IMR-90 (cell line): ENCODE measurements around the gene CD151. TPM values are rescaled to one million over a fixed set of nuclear protein-coding genes. Genes with fewer than 3 reads are reported as not detected.
A peak's percentile ranks its signal among the peaks of the same experiment; 100 is the strongest.

Experiments
- ATAC-seq: fragments of 200-7000 bp; cut with Tn5 transposase; 2 replicates; pipeline ENCODE4 v1.9.1; 2020; ENCODE audit warnings: low read depth, mild to moderate bottlenecking, moderate library complexity
- BruUV-seq: library from RNA; stranded (reverse); fragments of 400-500 nt; replicated peaks from 2 replicates; lab custom pipeline; 2021; lab: Mats Ljungman, UMichigan
- CTCF ChIA-PET: fragments of 300-600 bp; formaldehyde crosslinking; extraction: SDS; loops from one replicate; lab custom pipeline; 2021; ENCODE audit warnings: antibody characterized with exemption; lab: Yijun Ruan, JAX
- POLR2A ChIA-PET: fragments of 300-600 bp; sonication (Branson Sonifier 250); formaldehyde crosslinking; loops from one replicate; lab custom pipeline; 2022; ENCODE audit warnings: antibody characterized with exemption; ENCODE audit not compliant: unreplicated experiment; lab: Charles Lee
- DNase-seq: peaks from one replicate; pipeline ENCODE4 v3.0.0; 2013
- H2AFZ ChIP-seq: replicated peaks from 2 replicates; pipeline ENCODE3; 2013; ENCODE audit warnings: low read length, mild to moderate bottlenecking; ENCODE audit not compliant: poor library complexity
- H2AK5ac ChIP-seq: 2 replicates; pipeline ENCODE4 v1.6.1; 2013; ENCODE audit warnings: low read depth, low read length, inconsistent platforms
- H2AK9ac ChIP-seq: replicated peaks from 2 replicates; pipeline ENCODE3; 2013; ENCODE audit warnings: mild to moderate bottlenecking, low read depth, low read length, moderate library complexity; ENCODE audit not compliant: poor library complexity
- H2BK120ac ChIP-seq: 2 replicates; pipeline ENCODE4 v1.6.1; 2013; ENCODE audit warnings: low read depth, low read length, inconsistent platforms
- H2BK15ac ChIP-seq: 3 replicates; pipeline ENCODE4 v1.6.1; 2013; ENCODE audit warnings: low read depth, low read length, inconsistent platforms
- H2BK20ac ChIP-seq: 2 replicates; pipeline ENCODE4 v1.6.1; 2013; ENCODE audit warnings: low read depth, mild to moderate bottlenecking, inconsistent platforms, low read length, moderate library complexity
- H2BK5ac ChIP-seq: 2 replicates; pipeline ENCODE4 v1.6.1; 2013; ENCODE audit warnings: mild to moderate bottlenecking, low read depth, low read length, inconsistent platforms; ENCODE audit not compliant: poor library complexity, severe bottlenecking
- H3K14ac ChIP-seq: replicated peaks from 2 replicates; pipeline ENCODE4 v1.6.1; 2013; ENCODE audit warnings: low read depth, low read length, inconsistent platforms
- H3K18ac ChIP-seq: 2 replicates; pipeline ENCODE4 v1.6.1; 2013; ENCODE audit warnings: low read depth, low read length, control low read depth
- H3K23ac ChIP-seq: 2 replicates; pipeline ENCODE4 v1.6.1; 2013; ENCODE audit warnings: low read depth, low read length, inconsistent platforms
- H3K27ac ChIP-seq: 2 replicates; pipeline ENCODE4 v1.5.1; 2013; ENCODE audit warnings: mild to moderate bottlenecking, control low read depth, low read length; ENCODE audit not compliant: insufficient read depth
- H3K27me3 ChIP-seq: 2 replicates; pipeline ENCODE4 v1.6.1; 2013; ENCODE audit warnings: low read length; ENCODE audit not compliant: control insufficient read depth, insufficient read depth
- H3K36me3 ChIP-seq: 2 replicates; pipeline ENCODE4 v1.6.1; 2013; ENCODE audit warnings: low read length, mixed read lengths; ENCODE audit not compliant: control insufficient read depth, insufficient read depth
- H3K4ac ChIP-seq: 2 replicates; pipeline ENCODE4 v1.6.1; 2013; ENCODE audit warnings: low read depth, low read length, inconsistent platforms
- H3K4me1 ChIP-seq: 2 replicates; pipeline ENCODE4 v1.6.1; 2013; ENCODE audit warnings: low read length, mixed read lengths; ENCODE audit not compliant: control insufficient read depth, insufficient read depth
- H3K4me2 ChIP-seq: 2 replicates; pipeline ENCODE4 v1.6.1; 2013; ENCODE audit warnings: low read depth, mild to moderate bottlenecking, control low read depth, low read length, moderate library complexity
- H3K4me3 ChIP-seq: 2 replicates; pipeline ENCODE4 v1.5.1; 2013; ENCODE audit warnings: low read depth, mild to moderate bottlenecking, control low read depth, low read length, moderate library complexity; ENCODE audit not compliant: insufficient read depth
- H3K56ac ChIP-seq: 2 replicates; pipeline ENCODE4 v1.6.1; 2013; ENCODE audit warnings: low read length, inconsistent platforms; ENCODE audit not compliant: insufficient read depth; ENCODE audit errors: extremely low read depth
- H3K79me1 ChIP-seq, 2 experiments: 2 replicates each; pipeline ENCODE4 v1.6.1; 2013; ENCODE audit warnings: low read length in 2 of 2, inconsistent platforms in 1 of 2, low read depth in 1 of 2
- H3K9ac ChIP-seq: 2 replicates; pipeline ENCODE4 v1.6.1; 2013; ENCODE audit warnings: low read depth, low read length, control low read depth
- H3K9me1 ChIP-seq: 2 replicates; pipeline ENCODE4 v1.6.1; 2013; ENCODE audit warnings: low read length, inconsistent platforms; ENCODE audit not compliant: insufficient read depth
- H3K9me3 ChIP-seq: 2 replicates; pipeline ENCODE4 v1.6.1; 2013; ENCODE audit warnings: low read length; ENCODE audit not compliant: control insufficient read depth, insufficient read depth
- H4K20me1 ChIP-seq: 2 replicates; pipeline ENCODE4 v1.6.1; 2013; ENCODE audit warnings: low read length, inconsistent platforms; ENCODE audit not compliant: insufficient read depth
- H4K5ac ChIP-seq: 2 replicates; pipeline ENCODE4 v1.6.1; 2013; ENCODE audit warnings: mild to moderate bottlenecking, low read depth, low read length, control low read depth
- H4K8ac ChIP-seq, 2 experiments: 2 replicates each; pipeline ENCODE4 v1.6.1; 2013; ENCODE audit warnings: low read depth in 2 of 2, low read length in 2 of 2, control low read depth in 1 of 2, inconsistent platforms in 1 of 2
- H4K91ac ChIP-seq: 2 replicates; pipeline ENCODE4 v1.6.1; 2013; ENCODE audit warnings: low read depth, low read length, inconsistent platforms; ENCODE audit not compliant: insufficient read depth
- MAZ ChIP-seq: IDR thresholded peaks from 2 replicates; pipeline ENCODE4 v1.6.1; 2012; ENCODE audit warnings: low read depth, mild to moderate bottlenecking, low read length, improper control_type of control experiment, moderate library complexity, borderline replicate concordance
- NFE2L2 ChIP-seq: fragments of 150-350 bp; IDR thresholded peaks from 2 replicates; pipeline ENCODE4 v1.6.1; 2016; ENCODE audit warnings: low read depth, mild to moderate bottlenecking, low read length
- RCOR1 ChIP-seq: IDR thresholded peaks from 2 replicates; pipeline ENCODE4 v1.6.1; 2012; ENCODE audit warnings: mild to moderate bottlenecking, low read length, improper control_type of control experiment; ENCODE audit not compliant: insufficient replicate concordance
- WGBS, 2 experiments: methylation state at CpG; one replicate each; pipeline versions ENCODE4 v1.1.5 to v1.1.7; 2013; ENCODE audit warnings: missing lambda C conversion rate in 2 of 2; ENCODE audit not compliant: insufficient read length in 1 of 2; ENCODE audit errors: extremely low coverage in 2 of 2; 5-methylcytosine and 5-hydroxymethylcytosine counted together
- dilution Hi-C: fragments of 300-500 bp; cut with HindIII; formaldehyde crosslinking; loops from one replicate; pipeline ENCODE4 v1.14.3; 2018; ENCODE audit warnings: low sequenced_read_pairs; ENCODE audit not compliant: unreplicated experiment
- in situ Hi-C: fragments of 300-500 bp; cut with MboI; formaldehyde crosslinking; loops from 3 replicates; pipeline ENCODE4 v1.14.3; 2019; ENCODE audit warnings: low sequenced_read_pairs, inconsistent platforms, mixed read lengths
- intact Hi-C: fragments of 100-400 bp; cut with micrococcal nuclease; formaldehyde crosslinking; loops from 2 replicates; pipeline ENCODE4 v1.10.0; 2022
- polyA plus RNA-seq, 3 experiments: library from polyadenylated mRNA; depleted of rRNA; stranded (reverse); fragments of >200 nt; gene quantifications; 2 replicates each; pipeline ENCODE4 v1.2.3, GENCODE V29; 2012; ENCODE audit warnings: low replicate concordance in 1 of 3
- total RNA-seq: library from RNA; depleted of rRNA; stranded (reverse); fragments of >200 nt; gene quantifications from 2 replicates; pipeline ENCODE4 v1.2.3, GENCODE V29; 2012

The CD151 gene
- total and polyA plus RNA-seq, 2 of the 4 experiments (the other 2 are of a cell fraction): 1,150 to 1,267 TPM

DNA sequence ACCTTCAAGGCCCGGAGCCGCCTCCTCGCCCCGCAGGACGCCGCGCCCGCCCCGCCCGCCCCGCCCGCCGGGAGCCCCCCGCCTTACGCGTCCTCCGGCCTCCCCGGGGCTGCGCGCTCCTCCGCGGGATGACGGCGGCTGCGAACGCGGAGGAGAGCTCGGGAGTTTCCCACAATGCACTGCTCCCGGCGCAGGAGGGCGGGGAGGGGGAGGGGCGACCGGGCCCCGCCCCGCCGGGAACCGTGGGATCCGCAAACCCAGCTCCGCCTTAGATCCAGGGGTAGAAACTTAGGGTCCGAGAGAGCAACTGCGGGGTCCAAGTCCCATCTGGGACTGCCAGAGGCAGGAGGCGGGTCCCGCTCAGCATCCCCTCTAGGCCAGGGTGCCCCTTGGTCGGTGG is 42.8 kb upstream of the CD151 start, which contains the start of gene CEND1:
TSS of gene CEND1 (minus strand) at position 148 of the 400 bp plus-strand sequence. CDS start 1,514 bp downstream, outside the sequence.
- Histone ChIP-seq H3K27ac (no peak within 1 kb of the TSS), H3K9ac (no peak within 1 kb of the TSS), H2BK5ac (no peak within 1 kb of the TSS), H4K8ac (no peak within 1 kb of the TSS; a peak in 1 of 4 replicates), H2AFZ (peak within 1 kb of the TSS; percentile 86), H4K91ac (no peak within 1 kb of the TSS), H3K14ac (no peak within 1 kb of the TSS), H3K4me2 (peak within 1 kb of the TSS; percentile 66; the same call in 1 of the 2 replicates), H3K56ac (no peak within 1 kb of the TSS), H3K79me1 (peaks cover 0 to 12% of the 10 kb centered on the region in 2 experiments; a peak in 2 of 4 replicates), H3K18ac (no peak within 1 kb of the TSS), H2BK15ac (no peak within 1 kb of the TSS), H2BK20ac (no peak within 1 kb of the TSS), H3K4me1 (peaks cover 5% of the 10 kb centered on the region), H3K36me3 (peaks cover 23% of the 10 kb centered on the region; the same call in 1 of the 2 replicates), H4K20me1 (no peaks in the 10 kb centered on the region; the same call in 1 of the 2 replicates), H2AK5ac (peak within 1 kb of the TSS; percentile 16), H3K23ac (no peak within 1 kb of the TSS), H3K27me3 (no peaks in the 10 kb centered on the region), H4K5ac (no peak within 1 kb of the TSS), H3K9me1 (0 out of 2 replicates have a peak, but pooled peaks cover 3% of the 10 kb centered on the region), H3K4me3 (no peak within 1 kb of the TSS; the same call in 1 of the 2 replicates), H3K9me3 (no peaks in the 10 kb centered on the region), H2BK120ac (no peak within 1 kb of the TSS), H2AK9ac (peak within 1 kb of the TSS; percentile 67), H3K4ac (no peak within 1 kb of the TSS)
- BruUV-seq: no TSS peak
- dilution Hi-C loops: no loop called here
- in situ Hi-C loops: no loop called here
- ATAC-seq: peak; percentile 74
- intact Hi-C loops: no loop called here
- POLR2A ChIA-PET: interaction anchor here (0.6 kb wide), 1 partner anchor 54 kb away, joined by 3 read pairs; no protein-coding TSS in a partner anchor
- WGBS, 2 experiments: 0% methylated on average over 1 of the region's 44 CpGs; no CpG with 5 or more reads in 1 of the 2 experiments
- peak; percentile 65 for TF ChIP-seq RCOR1
- TF ChIP-seq MAZ: peak; percentile 57; the same call in 1 of the 2 replicates
- TF ChIP-seq NFE2L2: no peak
- CTCF ChIA-PET: no interaction called here
- DNase-seq: peak; percentile 54
